Subcutaneous adipose tissue (tissue), 4 donors: ENCODE measurements around the gene C1orf210. TPM values are rescaled to one million over a fixed set of nuclear protein-coding genes. Genes with fewer than 3 reads are reported as not detected.

Experiments used
- total RNA-seq, 4 donors: library from RNA; depleted of rRNA; stranded (reverse); fragments of >200 nt; gene quantifications; one replicate each; pipeline ENCODE4 v1.1.0, GENCODE V29; 2016
- TF ChIP-seq, protein P1 (sequence below): fragments of 450-650 bp; IDR thresholded peaks from one replicate; pipeline ENCODE4 v1.5.1; 2016; ENCODE audit warnings: low read depth, mild to moderate bottlenecking, control low read depth, antibody characterized with exemption, moderate library complexity

Gene C1orf210
- total RNA-seq, 4 donors from 2014 or later, result 0.34 to 2.6 TPM; not detected in 2

DNA sequence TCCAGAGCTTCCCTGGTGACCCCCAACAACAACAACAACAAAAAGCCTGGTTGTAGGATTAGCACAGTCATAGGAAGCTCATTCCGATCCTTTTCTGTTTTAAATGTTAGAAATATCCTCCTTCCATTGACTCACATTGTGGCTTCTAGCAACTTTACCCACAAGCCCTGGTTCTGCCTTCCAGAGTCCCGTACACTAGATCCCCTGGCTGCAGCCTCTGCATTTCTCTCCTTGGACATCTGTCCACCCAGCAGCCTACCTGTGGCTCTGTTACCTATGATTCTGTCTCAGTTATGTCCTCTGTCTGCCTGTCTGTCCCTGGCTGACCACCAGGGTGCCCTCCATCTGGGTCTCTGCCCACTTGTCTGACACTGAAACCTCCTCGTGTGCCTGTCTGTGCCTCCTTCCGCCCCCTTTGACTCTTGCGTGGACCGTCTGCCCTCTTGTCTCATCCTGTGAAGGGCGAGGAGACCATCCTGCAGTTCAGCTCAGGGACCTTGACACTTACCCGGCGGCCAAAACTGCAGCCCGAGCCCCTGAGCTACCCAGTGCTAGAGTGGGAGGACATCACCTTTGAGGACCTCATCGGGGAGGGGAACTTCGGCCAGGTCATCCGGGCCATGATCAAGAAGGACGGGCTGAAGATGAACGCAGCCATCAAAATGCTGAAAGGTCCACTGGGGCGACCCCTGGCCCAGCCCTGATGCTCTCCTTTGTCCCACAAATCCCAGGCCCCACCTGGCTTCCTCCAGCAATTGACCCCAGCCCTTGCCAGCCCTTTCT, 31.5 kb upstream of the C1orf210 start:
- TF ChIP-seq, protein P1, sequence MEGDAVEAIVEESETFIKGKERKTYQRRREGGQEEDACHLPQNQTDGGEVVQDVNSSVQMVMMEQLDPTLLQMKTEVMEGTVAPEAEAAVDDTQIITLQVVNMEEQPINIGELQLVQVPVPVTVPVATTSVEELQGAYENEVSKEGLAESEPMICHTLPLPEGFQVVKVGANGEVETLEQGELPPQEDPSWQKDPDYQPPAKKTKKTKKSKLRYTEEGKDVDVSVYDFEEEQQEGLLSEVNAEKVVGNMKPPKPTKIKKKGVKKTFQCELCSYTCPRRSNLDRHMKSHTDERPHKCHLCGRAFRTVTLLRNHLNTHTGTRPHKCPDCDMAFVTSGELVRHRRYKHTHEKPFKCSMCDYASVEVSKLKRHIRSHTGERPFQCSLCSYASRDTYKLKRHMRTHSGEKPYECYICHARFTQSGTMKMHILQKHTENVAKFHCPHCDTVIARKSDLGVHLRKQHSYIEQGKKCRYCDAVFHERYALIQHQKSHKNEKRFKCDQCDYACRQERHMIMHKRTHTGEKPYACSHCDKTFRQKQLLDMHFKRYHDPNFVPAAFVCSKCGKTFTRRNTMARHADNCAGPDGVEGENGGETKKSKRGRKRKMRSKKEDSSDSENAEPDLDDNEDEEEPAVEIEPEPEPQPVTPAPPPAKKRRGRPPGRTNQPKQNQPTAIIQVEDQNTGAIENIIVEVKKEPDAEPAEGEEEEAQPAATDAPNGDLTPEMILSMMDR, result no peak

DNA sequence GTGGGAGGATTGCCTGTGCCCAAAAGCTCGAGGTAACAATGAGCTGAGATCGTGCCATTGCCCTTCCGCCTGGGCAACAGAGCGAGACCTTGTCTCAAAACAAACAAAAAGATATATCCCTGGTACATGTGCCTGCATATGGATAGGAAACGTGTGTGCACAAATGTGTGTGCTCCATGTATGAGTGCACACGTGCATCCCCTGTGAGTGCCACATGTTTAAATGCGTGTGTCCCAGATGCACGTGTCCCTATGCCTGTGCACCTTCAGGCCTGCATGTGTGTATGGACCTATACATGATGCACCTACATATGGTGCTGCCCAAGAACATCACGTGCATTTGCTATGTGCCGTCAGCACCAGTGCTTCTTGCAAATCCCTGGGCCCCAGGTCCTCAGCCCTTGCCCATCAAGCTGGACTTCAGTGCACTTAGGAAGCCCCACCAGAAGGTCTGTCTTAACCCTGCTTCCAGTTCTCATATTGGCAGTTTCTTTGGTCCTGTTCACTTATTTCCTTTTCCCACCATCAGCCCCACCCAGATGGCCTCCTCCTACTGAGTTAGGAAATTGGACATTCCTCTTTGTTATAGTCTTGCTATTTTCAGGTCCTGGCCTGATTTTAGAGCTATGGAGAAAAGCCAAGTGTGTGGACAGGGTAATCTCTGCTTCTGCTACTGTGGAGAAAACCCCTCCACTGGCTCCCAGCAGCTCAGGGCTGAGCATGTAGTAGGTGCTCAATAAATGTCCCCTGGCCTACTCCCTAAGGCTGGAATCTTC, 30.8 kb upstream of the C1orf210 start:
- TF ChIP-seq, protein P1, result no peak

DNA sequence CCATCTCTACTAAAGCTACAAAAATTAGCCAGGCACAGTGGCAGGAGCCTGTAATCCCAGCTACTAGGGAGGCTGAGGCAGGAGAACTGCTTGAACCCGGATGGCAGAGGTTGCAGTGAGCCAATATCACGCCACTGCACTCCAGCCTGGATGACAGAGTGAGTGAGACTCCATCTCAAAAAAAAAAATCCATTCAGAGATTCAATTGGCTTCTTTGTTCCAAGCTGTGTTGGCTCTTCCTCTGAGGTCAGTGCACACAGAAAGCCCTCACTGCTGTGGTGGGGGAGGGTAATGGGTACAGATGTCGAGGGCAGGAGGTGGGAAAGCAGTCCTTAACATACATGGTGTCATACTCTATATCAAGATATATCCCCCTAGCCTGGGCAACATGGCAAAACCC, 30.1 kb upstream of the C1orf210 start:
- TF ChIP-seq, protein P1, result no peak

DNA sequence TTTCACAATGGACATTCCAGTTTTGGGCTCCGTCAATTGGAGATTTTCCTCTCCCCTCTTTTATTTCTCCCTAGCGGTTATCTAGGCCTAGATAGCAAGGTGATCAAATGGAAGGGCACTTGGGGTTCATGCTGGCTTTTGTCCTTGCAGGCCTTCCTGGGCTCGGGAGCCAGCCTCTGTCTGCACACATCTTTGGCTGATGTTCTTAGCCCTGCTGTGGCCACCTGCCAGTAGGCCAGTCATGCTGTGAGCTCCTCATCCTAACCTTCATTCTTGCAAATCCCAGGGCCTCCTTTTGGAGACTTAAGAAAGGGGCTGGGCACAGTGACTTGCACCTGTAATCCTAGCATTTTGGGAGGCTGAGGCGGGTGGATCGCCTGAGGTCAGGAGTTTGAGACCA, 28.9 kb upstream of the C1orf210 start:
- TF ChIP-seq, protein P1, result no peak

GRCh38 chr1:43313771-43314170, 28.4 kb upstream of the C1orf210 start:
- TF ChIP-seq, protein P1, result no peak

GRCh38 chr1:43312663-43313515, 27.5 kb upstream of the C1orf210 start:
- TF ChIP-seq, protein P1, result no peak

- TF ChIP-seq, protein P1, result no peak
Measured at GRCh38 chr1:43312212-43312623, 26.8 kb upstream of the C1orf210 start.
